NCI-H187 (cell line): ENCODE results near the gene PRRX2.

Source experiments
- DNase-seq, 2 experiments: peaks; one replicate each; lab custom pipeline; 2025; lab: John Stamatoyannopoulos, UW

Gene PRRX2

DNA sequence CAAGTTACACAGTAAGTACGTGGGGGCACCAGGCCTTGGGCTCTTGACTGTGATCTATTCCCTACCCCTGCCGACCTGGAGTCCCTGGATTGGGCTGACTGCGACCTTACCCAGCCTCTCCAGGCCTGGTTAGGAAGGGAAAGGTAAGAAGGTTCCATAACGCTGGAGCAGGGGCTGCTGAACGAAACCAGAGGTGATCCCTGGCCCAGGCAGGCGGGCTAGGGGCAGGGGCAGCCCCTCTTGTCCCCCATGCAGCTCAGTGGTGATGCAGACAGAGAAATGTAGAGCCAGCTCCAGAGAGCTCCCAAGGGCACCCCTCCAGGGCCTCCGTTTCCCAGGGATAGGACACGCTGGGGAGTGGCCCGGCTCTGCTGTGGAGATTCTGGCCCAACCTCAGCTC, 14.1 kb downstream of the PRRX2 start:
- DNase-seq, result no peak

DNA sequence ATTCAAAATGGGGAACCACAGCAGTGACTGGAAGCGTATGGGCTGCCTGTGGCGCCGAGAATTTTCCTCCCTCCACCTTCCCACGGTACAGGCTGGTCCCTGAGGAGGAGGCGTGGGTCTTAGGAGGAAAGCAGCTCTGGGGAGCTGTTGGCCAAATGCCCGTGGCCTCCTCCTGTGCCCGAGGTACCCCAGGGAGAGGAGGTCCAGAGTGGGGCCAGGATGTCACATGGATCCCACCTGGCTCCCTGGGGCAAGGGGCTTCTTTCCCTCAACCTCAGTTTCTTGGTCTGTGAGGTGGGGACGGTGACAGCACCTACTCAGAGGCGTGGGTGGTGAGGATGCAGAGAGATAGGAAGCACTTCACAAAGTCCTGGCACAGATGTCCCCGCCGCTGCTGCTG, 16.5 kb downstream of the PRRX2 start:
- no peak for DNase-seq

DNA sequence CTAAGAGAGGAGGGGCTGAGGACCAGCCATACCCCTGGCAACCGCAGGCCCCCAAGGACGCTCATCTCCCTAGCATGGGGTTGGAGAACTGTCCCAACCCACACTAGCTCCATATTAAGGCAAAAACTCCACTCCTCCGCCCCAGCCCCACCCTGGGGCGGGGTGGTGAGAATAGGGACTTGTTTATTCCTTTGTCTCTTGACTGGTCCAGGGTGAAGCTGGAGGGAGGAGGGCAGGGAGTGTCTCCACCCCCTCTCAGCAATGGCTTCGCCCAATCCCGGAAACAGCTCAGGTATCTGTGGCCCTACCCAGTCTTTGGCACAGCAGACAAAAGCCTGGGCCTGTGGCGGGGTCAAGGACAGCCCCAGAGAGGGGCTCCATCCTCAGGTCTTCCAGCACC, 16.9 kb downstream of the PRRX2 start:
- DNase-seq, result no peak

DNA sequence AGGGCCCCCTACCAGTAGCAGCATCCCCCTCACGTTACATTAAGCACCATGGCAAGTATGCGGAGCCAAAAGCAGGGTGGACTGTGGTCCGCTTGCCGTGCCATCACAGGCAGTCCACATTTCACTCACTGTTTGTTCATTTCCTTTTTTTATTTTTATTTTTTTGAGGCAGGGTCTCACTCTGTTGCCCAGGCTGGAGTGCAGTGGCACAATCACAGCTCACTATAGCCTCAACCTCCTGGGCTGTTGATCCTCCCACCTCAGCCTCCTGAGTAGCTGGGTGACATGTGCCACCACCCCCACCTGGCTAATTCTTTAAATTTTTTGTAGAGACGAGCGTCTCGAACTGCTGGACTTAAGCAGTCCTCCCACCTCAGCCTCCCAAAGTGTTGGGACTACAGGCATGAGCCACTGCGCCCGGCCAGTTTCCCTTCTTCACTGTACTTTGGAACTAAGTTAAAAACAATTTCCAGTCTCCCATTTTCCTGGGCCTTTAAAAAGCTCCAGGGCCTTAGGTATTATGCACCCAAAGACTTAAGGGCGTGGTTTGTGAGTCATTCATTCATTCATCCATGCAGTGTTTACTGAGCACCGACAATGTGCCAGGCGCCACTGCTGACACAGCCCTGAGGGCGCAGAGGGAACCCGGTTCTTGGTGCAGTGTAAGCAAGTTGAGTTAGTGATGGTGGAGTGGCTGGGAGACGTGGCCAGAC, 19.9 kb downstream of the PRRX2 start:
- DNase-seq, result no peak

DNA sequence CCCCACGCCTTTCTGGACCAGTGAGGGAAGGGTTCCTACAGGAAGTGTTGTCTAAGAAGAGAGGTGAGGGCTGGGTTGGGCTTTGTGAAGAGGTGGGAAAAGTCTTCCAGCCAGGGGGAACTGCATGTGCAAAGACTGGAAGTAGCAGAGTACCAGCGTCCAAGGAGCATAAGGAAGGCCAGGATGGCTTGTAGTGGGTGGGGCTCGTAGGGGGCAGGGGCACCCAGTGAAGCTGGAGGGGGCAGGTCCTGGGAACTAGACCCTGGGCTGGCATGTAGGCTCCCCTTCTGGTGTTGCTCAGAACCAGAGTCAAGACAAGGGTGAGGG, 20.4 kb downstream of the PRRX2 start:
- no peak for DNase-seq

DNA sequence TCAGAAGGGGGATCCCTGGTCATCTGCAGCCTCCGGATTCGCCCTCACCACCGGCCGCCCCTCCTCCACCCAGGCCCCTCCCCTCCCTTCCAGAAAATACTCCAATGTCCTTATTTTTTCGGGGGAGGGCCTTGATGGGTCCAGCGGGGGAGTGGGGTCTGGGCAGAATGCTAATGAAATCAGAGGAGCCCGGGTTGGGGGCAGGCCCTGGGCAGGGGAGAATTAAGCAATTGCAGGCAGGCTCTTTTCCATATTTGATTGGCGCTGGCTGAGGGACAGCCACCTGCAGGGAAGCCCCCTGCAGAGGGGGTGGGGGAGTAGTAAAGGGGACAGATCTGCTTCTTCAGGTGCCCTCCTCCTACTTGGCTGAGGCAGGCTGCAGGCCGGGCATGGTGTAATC, 21.3 kb downstream of the PRRX2 start:
- no peak for DNase-seq

DNA sequence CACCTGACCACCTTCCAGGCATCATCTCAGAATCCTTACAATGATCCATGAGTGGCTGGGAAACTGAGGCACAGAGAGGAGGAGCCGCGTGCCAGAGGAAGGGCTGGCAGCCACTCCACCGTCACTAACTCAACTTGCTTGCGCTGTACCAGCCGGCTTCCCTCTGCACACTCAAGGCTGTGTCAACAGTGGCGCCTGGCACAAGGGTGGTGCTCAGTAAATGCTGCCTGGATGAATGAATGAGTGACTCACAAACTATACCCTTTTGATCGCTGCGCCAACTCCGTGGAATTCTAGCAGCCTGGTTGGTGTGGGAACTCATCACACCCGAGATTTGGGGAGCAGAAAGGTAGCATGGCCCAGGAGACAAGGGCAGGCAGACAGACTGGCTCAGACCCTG, 21.9 kb downstream of the PRRX2 start:
- no peak for DNase-seq

DNA sequence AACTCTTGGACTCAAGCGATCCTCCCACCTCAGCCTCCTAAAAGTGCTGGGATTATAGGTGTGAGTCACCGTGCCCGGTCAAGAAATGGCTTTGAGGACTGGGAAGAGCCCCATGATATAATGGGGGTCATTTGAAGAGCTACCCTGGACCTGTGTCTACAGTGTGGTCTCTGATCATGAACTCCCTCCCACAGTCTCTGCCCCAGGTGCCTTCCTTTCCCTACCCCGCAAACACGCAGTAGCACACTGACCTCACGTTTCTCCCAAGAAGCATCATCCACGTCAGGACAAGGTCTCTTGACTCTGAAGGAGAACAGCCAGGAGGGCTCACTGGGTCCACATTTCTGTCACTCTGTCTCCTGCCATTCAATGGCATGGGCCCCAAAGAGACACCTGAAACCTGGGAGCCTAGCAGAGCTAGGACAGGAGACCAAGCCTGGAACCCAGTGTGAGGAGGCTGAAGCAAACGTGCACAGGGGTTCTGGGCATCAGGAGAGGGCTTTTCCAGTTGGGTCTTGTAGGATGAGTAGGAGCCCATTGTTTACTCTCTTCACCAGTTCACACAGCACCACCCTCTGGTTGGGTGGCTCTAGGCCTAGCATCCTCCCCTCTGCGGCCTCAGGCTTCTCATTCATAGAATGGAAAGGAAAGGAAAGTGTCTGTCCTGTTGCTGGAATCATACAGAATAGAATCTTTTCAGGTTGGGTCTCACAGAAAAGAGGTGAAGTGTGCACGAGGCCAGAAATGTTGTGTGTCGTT, 23.0 kb downstream of the PRRX2 start:
- no peak for DNase-seq

DNA sequence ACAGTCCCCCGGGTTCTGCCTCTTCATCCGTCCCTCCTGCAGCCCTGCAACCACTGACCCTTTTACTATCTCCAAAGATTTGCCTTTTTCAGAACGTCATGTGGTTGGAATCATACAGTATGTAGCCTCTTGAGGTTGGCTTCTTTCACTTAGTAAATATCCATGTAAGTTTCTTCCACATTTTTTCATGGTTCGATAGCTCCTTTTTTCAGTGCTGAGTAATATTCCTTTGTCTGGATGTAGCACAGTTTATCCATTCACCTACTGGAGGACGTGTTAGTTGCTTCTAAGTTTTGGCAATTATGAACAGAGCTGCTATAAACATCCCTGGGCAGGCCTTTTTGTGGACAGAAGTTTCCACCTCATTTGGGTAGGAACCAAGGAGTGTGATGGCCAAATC, 27.1 kb downstream of the PRRX2 start:
- no peak for DNase-seq

DNA sequence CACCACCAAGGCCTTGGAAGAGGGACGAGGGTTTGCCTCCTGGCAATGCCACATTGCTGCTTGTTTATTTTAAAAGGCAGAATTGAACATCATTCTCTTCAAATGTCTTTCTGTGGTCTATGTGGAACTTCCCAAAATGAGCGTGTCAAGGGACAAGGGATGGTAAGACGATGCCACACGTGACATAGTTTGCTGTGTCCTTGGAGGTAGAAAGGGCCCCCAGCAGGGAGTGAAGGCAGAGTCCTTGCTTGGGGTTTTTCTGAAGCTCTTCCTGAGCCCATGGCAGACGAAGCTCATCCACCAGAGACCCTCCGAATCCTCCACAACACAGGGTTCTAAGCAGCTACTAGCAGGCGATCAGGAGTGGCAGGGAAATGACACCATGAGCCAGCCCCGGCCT, 28.3 kb downstream of the PRRX2 start:
- DNase-seq, result no peak

DNA sequence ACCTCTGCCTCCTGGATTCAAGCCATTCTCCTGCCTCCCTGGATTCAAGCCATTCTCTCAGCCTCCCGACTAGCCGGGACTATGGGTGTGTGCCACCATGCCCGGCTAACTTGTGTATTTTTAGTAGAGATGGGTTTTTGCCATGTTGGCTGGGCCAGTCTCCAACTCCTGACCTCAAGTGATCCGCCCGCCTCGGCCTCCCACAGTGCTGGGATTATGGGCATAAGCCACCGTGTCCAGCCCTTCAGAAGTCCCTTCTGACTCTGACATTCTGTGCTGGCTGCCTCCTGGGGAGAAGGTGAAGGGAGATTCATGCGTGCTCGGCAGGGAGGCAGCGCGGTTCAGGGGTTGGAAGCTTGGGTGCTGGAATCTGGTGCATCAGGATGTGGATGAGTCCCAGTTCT, 28.8 kb downstream of the PRRX2 start:
- no peak for DNase-seq

DNA sequence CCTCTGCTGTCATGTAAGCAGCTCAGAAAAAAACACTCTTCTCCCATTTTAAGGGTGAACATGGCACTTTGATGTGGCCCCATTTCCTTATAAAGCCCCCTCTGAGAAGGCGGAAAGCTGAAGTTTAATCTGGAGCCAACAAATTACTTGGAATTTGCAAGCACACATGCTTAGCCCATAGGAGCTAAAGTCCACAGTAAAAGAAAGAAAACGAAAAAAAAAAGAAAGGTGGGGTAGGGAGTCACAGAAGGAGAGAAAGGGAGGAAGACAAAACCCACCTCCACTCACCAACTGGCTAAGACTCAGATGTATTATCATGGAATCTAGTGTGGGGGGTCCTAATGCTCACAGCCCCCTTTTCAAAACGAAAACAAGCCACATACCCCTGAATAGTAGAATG, 30.4 kb downstream of the PRRX2 start:
- DNase-seq, result no peak

DNA sequence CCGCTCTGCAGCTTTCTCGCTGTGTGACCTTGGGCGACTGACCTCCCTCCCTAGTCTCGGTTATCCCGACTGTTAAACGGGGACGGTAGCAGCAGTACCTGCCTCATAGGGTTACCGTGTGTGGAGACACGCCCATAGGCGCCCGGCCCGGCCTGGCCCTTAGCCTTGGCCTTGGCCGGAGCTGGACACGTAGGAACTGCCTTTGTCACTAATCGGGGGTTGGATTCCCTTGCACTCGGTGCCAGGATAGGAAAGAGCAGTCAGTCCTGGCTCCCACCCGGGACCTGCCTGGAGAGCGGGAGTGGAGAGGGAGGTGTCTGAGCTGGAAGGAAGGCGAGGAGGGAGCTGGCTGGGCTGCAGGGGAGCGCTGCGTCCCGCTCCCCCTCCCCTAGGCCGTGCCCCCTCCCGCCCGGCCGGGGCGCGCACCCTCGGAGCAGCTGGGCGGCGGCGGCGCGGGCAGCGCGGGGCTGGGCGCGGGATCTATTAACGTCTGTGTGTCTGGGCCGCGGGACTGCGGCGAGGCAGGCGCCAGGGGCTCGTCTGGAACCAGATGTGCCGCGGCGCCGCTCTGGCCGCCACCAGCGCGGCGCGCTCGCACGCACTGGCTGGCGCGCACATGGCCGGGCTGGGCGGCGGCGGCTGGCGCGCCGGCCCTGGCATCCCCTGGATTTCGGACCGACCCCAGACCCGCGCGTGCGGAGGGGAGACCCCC, 31.7 kb downstream of the PRRX2 start:
- no peak for DNase-seq

DNA sequence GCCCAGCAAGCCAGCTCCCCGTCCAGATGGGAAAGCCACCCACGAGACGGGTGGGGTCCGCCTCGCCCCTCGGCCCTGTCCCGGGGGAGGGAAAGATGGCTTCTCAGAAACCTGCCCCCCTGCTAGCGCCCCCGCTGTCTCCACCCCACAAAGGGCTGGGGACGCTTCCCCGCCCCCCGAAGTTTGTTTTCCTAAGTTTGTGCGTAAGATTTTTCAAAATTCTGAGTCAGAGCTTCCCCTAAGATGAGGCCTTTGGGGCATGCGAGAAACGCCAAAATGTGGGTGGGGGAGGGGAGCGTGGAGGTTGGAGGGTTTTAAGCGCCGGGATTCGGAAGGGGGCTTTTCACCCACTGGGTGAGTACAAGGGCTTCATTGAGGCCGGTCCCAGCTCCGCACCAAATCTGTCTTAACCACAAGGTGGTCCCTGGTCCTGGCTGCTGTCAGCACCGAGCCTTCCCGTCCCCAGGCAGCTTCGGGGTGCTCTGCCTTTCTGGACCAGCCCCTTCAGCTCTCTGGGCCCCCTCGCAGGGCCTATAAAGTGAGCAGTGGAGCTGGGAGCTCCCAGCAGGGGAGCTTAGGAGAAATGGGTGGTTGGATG, 32.3 kb downstream of the PRRX2 start:
- no peak for DNase-seq

DNA sequence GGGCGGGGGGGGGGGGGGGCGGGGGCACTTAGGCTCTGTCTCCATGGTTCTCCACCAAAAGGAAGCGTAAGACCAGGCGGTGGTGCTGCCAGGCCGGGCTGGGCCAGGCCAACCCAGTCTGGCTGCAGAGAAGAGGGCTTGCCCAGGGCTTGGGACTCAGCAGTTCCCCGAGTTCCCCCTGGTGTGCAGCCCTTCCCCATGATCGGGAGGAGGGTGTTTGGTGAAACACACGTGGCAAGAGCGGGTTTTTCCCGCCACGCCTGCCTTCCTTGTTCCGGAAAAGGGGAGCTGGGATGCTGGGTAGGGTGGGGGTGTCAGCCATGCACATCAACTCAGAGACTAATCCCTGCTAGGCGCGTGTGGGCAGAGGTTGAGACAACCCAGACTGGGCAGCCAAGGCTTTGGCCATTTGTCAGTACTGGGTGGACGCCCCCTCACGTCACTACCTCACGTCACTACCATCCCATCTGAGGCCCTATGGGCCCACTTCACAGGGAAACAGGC, 32.9 kb downstream of the PRRX2 start:
- DNase-seq, result no peak

DNA sequence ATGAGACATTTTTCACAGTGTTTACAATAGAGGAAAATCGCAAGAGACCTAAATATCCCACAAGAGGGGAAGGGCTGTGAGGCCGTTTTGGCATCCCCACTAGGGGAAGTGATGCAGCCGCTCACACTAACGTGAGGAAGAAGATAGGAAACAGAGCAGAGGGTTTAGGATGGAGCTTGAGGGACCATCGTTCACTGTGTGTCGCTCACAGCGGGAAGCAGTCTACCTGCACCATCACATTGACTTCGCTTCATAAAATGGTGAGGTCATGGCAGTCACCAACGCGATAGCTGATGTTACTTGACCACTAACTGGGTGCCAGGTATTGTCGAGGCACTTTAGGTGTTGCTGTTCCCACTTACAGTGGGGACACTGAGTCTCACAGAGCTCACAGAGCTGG, 35.6 kb downstream of the PRRX2 start:
- no peak for DNase-seq

DNA sequence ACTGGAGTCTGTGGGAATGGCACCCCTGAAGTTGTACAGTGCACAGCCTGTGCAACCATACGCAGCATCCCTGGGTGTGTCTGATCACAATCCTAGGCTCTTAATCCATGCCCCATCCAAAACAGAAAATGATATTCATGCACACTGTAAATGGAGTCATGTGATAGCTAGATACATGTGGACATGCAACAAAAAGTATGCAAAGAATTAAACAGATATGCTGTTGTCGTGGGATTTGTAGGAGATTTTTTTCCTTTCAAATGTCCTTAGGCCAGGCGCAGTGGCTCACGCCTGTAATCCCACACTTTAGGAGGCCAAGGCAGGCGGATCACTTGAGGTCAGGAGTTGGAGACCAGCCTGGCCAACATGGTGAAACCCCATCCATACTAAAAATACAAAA, 36.1 kb downstream of the PRRX2 start:
- no peak for DNase-seq

DNA sequence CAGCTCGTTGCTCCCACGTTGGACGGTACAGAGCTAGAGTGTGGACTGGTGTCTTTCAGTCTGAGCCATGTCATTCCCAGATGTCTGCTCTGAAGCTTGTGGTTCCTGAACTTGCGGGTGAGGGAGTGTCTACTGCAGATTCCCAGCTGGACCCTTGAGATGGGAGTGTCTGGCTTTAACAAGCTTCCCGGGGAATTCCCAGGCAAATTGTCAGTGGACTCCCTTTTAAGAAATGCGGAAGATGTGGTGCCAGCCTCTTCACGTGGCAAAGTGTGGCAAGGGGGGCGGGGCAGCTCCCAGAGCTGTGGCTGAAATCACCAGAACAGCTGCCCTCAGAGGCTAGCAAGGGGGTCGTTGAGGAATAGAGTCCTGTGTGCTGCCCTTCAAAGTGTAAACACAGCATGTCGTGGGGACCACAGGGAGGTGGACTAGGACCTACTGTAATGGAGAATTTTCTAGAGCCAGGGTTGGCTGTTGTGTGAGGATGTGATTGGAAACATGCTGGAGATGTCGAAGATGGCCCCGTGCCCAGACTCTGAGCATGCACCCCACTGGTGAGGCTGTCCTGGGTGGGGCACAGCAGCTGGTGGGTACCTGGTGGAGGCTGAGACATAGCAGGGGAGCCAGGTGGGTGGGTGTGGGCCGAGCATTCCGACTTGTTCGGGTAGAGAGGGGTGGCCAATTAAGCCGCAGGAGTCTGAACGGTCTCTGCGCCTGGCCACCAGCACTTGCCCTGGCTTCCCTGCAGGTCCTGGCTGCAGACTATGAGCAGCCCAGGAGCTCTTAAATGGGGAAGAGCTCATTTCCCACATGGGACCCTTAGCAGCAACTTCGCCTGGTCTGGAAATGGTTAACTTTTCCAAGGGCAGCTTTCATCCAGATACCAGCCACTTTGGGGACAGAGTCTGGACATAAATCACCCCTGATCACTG, 37.4 kb downstream of the PRRX2 start:
- no peak for DNase-seq

DNA sequence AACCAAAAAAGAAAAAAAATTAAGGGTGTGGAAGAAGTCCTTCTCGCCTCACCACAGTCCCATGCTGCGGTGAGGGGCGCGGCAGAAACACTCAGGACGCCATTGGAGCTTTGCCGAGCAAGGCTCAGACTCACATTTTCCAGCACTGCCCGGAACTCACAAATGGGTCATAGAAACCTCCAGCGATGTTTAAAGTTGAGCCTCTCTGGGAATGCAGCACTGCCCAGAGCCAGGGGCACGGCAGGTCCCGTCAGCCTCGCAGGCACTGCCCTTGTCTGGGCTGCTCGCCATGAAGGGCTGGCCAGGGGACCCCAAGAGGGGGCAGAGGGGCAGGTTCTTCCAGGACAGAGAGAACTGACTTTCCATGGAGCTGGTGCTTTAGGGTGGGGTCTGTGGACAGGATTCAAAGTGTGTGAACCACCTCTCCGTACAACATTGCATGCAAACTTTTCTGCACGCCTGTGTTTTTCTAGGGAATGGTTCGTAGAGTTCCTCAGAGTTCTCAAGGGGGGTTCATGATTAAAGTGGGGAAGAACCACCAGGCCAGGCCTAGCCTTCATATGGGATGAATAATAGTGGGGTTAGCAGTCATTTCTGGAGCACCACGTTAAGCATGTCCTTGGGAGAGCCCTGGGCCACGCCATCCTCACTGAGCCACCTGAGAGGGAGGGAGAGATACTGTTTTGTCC, 38.4 kb downstream of the PRRX2 start:
- DNase-seq, result no peak

DNA sequence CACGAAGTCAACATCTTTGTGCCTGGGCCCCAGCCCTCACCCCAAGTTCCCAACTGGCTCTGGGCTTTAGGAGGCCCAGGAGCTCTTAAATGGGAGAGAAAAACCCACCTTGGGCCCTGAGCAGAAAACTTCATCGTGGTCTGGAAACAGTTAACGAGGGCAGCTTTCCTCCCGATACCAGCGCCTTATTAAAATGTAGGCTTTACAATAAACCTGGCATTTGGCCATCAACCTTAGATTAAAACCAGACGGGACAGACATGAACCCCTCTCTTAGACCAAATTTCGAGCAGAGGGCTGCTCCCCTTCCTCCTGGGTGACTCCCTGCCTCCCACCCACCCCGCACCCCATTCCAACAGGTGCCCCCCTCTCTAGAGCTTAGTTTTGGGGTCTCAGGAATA, 39.4 kb downstream of the PRRX2 start:
- DNase-seq, result no peak

DNA sequence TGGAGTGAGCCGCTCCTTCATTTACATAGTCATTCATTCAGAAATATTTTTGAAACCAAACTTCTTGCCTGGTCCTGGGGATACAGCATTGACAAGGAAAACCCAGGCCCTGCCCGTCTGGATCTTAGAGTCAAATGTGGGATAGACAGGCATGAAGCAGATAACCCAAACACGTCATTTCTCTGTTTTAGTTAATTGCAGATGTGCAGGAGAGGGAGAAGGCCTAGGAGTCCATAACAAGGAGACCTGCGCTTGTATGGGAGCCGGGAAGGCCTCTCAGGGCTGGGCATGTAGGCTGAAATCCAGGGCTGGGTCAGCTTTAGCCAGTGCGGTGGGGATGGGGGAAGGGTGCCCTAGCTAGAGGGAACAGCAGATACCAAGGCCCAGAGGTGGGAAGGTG, 43.3 kb downstream of the PRRX2 start:
- DNase-seq, result no peak
